ENCODE data around the gene SNAPC4.

The SNAPC4 gene

DNA sequence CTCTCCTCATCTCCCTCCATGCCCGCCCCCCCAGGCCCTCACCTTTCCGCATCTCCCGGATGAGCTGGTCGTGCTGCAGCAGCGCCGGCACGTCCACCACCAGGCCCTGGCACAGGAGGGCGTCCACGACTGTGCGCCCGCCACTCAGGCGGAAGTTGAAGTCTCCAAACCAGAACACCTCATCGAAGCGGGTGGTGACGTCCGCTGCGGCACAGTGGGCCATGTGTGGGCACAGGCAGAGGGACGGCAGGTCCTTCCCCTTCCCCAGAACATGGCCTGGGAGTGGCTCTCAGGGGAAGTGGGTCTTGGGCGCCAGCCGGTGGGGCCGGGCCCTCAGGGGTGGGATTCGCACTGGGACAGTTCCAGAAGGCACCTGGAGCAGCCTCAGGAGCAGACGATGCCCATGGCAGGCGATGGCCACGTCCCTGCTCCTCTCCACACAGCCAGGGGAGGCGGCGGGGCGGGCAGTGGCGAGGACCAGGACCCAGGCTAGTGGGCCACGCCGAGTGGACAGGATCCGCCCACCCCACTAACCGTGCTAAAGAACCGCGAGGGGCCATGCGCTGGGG lies 31.9 kb upstream of the SNAPC4 start:
- TF ChIP-seq, protein P1, sequence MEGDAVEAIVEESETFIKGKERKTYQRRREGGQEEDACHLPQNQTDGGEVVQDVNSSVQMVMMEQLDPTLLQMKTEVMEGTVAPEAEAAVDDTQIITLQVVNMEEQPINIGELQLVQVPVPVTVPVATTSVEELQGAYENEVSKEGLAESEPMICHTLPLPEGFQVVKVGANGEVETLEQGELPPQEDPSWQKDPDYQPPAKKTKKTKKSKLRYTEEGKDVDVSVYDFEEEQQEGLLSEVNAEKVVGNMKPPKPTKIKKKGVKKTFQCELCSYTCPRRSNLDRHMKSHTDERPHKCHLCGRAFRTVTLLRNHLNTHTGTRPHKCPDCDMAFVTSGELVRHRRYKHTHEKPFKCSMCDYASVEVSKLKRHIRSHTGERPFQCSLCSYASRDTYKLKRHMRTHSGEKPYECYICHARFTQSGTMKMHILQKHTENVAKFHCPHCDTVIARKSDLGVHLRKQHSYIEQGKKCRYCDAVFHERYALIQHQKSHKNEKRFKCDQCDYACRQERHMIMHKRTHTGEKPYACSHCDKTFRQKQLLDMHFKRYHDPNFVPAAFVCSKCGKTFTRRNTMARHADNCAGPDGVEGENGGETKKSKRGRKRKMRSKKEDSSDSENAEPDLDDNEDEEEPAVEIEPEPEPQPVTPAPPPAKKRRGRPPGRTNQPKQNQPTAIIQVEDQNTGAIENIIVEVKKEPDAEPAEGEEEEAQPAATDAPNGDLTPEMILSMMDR (IDR thresholded peaks at IDR 0.05): no peak

DNA sequence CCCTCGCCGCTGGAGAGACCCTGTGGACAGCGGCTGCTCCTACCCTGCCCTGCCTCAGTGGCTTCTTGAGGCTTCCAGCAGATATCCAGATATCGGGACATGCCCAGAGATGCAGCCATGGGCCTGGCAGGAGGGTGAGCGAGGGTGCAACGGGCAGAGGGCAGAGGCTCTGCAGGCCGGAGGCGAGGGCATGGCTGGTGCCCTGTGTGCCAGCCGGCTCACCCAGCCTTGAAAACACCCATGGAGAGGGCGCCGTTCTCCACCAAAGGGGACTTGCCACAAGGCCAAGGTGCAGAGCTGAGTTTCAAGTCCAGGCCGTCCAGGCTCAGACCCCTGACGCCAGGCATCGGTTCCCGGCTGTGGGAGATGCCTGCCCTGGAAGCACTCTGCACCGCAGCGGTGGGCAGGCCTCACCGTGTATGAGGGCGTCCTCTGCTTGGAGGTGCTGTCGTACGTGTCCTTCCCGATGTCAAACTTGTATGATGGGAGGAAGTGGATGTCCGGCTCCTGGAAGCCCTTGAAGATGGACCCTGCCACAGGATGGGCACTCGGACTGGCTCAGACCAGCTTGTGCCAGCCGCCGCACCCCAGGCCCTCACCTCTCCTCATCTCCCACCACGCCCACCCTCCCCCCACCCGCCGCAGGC lies 30.7 kb upstream of the SNAPC4 start:
- TF ChIP-seq, protein P1 (IDR thresholded peaks at IDR 0.05): no peak

DNA sequence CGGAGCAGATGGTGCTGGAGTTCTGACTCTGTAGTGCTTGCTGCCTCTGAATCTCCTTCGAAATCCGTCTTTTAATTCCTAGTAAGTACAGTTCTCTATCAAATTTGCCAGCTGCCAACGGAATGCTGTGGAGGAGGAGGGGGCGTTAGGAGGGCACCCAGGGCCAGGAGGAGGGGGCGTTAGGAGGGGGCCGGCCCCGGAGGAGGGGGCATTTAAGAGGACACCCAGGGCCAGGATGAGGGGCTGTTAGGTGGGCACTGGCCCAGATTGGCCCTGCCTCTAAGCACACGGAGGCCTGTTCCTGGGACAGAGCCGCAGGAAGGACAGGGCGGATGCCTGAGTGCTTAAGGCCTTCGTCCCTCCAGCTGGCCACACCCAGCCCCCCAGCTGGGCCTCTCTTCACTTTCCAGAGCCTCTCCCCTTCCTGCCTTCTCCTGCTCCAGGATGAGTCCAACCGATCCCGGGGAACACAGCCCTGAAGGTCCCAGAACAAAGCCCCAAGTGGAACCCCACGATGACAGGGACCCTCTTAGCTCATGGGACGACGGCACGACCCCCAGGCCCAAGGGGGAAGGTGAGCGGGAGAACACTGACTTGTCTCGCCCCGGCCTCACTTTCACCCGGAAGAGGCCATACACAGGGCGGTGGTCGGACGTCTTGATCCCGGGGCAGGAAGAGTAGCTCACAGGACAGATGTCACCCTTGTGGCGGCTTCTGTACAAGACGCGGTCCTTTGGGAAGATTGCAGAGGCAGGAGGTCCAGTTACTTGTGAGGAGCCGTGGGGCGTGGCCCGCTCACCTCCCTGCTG lies 29.9 kb upstream of the SNAPC4 start:
- TF ChIP-seq, protein P1 (IDR thresholded peaks at IDR 0.05): no peak

DNA sequence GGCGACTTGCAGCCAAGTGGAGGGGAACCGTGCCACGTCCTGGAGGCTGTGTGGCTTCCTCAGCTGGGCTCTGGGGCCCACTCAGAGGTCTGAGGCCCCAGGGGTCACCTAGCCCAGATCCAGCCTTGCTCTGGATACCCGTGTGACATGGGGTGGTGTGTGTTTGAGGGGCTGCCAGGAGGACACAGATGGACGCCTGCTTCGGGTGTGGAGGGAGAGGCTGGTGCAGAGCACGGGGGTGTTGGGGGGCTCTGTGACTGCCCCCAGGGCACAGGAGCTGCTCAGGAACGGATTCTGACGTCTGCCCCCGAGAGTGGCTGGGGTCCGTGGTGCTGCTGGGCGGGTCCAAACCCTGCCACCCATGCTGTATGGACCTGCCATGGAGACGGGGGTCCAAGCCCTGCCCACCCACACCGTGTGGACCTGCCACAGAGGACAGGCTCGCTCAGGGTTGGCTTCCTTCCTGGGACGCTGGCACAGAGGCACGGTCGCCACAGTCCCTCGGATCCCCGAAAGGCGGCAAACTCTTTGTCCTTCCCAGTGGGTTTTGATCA lies 29.2 kb upstream of the SNAPC4 start:
- TF ChIP-seq, protein P1 (IDR thresholded peaks at IDR 0.05): no peak

DNA sequence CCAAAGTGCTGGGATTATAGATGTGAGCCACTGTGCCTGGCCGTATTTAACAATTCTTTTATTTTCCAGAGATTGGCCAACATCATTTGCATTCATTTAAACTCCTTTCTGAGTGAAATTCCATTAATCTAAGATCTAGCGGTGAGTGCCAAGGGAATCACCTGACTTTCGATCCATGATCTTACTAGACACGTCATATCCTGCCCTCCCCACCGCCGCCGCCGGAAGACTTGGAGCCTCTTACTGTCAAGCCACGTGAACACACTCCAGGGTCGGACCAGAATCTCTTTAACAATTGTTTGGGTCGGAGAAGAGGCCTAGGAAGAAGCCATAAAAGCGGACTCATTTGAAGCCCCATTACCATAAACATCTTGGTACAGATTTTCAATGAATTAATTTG lies 26.8 kb upstream of the SNAPC4 start:
- TF ChIP-seq, protein P1 (IDR thresholded peaks at IDR 0.05): no peak

DNA sequence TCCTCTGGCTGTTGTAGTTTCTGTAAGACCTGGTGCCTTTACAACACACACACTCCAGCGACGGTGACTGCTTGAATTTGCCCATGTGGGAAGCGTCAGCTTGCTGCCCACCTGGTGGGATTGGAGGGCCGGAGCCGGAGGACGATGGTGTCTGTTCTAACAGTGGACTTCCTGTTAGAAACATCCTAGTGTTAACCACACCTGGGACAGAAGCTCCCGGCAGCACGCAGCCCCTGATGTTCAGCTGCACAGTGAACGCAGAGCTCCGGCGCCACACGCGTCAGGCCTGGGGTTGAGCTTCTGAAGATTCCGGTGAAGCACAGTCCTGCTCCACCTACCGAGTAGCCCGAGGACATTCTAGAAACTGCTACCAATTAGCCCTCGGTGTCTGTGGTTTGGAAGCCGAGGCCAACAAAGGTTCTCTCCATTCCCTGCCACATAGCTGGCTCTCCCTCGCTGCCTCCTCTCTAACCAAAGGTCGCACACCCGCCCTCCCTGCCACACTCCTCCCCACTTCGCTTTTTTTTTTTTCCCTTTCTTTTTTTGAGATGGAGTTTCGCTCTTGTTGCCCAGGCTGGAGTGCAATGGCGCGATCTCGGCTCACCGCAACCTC lies 24.9 kb upstream of the SNAPC4 start:
- TF ChIP-seq, protein P1 (IDR thresholded peaks at IDR 0.05): no peak

DNA sequence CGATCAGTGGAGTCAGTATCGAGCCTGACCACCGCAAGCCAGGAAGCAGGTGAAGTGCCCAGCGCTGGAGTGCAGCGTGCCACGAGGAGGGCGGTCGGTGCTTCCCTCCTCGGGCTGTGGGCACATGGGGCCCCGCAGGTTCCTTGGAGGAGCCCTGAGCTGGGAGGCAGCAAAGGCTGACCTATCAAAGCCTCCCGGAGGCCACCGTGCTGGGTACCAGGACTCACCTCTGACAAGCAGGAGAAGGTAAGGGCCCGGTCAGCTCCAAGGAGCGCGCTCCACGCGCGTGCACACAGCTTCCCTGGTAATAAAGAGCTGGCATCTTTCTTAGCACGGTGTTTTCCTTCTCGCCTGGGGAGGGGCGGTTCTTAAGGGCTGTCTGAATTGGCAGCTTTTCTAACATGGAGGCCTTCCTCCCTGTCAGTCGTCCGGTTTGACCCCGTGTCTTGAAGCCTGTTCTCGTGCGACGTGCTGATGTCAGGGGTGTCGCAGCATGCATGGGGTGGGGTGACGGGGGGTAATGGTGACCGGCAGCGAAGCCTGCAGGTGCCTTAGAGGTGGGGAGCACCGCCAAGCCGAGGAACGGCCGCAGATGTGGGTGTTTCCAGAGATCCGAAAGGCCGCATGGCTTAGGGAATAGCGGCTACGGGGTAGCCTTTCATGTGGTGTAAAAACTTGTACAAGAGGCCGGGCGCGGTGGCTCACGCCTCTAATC lies 23.6 kb upstream of the SNAPC4 start:
- TF ChIP-seq, protein P1 (IDR thresholded peaks at IDR 0.05): no peak

Measured in LNCAP (cell line).